ENCODE data around the gene CFAP57. TPM values are rescaled to one million over a fixed set of nuclear protein-coding genes. Genes with fewer than 3 reads are reported as not detected.

The CFAP57 gene
- total and polyA plus RNA-seq, 2 donors (not counting 1 experiment from before 2014, with no cell fraction given), result 0.07 to 0.44 TPM

DNA sequence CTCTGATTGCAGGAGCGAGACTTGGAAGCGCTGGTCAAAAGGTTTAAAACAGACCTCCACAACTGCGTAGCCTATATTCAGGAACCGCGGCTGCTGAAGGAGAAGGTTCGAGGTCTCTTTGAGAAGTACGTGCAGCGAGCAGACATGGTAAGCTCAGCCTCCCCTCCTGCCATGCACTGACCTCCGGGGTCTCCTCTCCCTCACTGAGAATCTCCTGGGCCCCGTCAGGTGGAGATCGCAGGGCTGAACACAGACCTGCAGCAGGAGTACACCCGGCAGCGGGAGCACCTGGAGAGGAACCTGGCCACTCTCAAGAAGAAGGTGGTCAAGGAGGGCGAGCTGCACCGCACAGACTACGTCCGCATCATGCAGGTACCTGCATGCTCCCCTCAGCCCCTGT is 62.1 kb downstream of the CFAP57 start:
- Mint-ChIP-seq H3K4me3 (no peak overlapping the region), H3K9me3 (ENCODE audit: insufficient read depth) (no peaks in the 10 kb centered on the region), H3K27me3 (peaks cover 4% of the 10 kb centered on the region), H3K27ac (no peak overlapping the region), H3K4me1 (peaks cover 19% of the 10 kb centered on the region)
- Histone ChIP-seq H3K4me2 (replicated peaks; ENCODE audit: low read depth, low read length, poor library complexity, severe bottlenecking) (no peak overlapping the region), H3K4me3 (ENCODE audit: control extremely low read depth in 1 of 5, extremely low read depth in 1 of 5, insufficient read depth in 1 of 5, low read depth in 2 of 5, low read length in 4 of 5) (no peak overlapping the region), H3K27ac (ENCODE audit: low read length in 2 of 2) (no peak overlapping the region), H3K9me3 (ENCODE audit: control extremely low read depth in 1 of 3, control insufficient read depth in 2 of 3, insufficient read depth in 1 of 3, low read length in 2 of 3) (no peaks in the 10 kb centered on the region), H4K20me1 (ENCODE audit: control insufficient read depth, insufficient read depth, low read length, poor library complexity, severe bottlenecking) (no peaks in the 10 kb centered on the region), H2AFZ (ENCODE audit: insufficient read depth, low read depth, low read length, poor library complexity, severe bottlenecking) (no peak overlapping the region), H3K9ac (ENCODE audit: low read length) (no peak overlapping the region), H3K36me3 (replicated peaks in 1 of 2; ENCODE audit: control extremely low read depth in 1 of 2, control insufficient read depth in 1 of 2, extremely low read depth in 1 of 2, insufficient read depth in 2 of 2, low read length in 1 of 2) (no peaks in the 10 kb centered on the region), H3K4me1 (ENCODE audit: control insufficient read depth in 2 of 2, insufficient read depth in 2 of 2, low read length in 2 of 2) (peaks cover 14 to 16% of the 10 kb centered on the region in 2 donors), H3K79me2 (ENCODE audit: control insufficient read depth, insufficient read depth, low read length) (no peaks in the 10 kb centered on the region), H3K27me3 (replicated peaks in 1 of 4; ENCODE audit: control extremely low read depth in 1 of 4, control insufficient read depth in 3 of 4, insufficient read depth in 4 of 4, low read length in 3 of 4) (no peaks in the 10 kb centered on the region)
- 96% methylated on average over 17 of the region's 17 CpGs for WGBS (ENCODE audit: insufficient coverage)
- ChIA-PET POLR2A (no interaction called here), CTCF (interaction anchor here (1.3 to 17.5 kb wide), 3 partner anchors 8 to 179 kb away, joined by 3 to 332 read pairs (median 3); no protein-coding TSS in a partner anchor)
- ATAC-seq (ENCODE audit: low read depth), result no peak
- TF ChIP-seq, protein P1, sequence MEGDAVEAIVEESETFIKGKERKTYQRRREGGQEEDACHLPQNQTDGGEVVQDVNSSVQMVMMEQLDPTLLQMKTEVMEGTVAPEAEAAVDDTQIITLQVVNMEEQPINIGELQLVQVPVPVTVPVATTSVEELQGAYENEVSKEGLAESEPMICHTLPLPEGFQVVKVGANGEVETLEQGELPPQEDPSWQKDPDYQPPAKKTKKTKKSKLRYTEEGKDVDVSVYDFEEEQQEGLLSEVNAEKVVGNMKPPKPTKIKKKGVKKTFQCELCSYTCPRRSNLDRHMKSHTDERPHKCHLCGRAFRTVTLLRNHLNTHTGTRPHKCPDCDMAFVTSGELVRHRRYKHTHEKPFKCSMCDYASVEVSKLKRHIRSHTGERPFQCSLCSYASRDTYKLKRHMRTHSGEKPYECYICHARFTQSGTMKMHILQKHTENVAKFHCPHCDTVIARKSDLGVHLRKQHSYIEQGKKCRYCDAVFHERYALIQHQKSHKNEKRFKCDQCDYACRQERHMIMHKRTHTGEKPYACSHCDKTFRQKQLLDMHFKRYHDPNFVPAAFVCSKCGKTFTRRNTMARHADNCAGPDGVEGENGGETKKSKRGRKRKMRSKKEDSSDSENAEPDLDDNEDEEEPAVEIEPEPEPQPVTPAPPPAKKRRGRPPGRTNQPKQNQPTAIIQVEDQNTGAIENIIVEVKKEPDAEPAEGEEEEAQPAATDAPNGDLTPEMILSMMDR (IDR thresholded peaks at IDR 0.05), result no peak
- no peak for TF ChIP-seq EZH2 (IDR thresholded peaks at IDR 0.05; ENCODE audit: borderline replicate concordance, insufficient read depth, low read depth, low read length, poor library complexity, severe bottlenecking)
- intact Hi-C loops (cut with micrococcal nuclease), result no loop called here
- DNase-seq, result no peak

DNA sequence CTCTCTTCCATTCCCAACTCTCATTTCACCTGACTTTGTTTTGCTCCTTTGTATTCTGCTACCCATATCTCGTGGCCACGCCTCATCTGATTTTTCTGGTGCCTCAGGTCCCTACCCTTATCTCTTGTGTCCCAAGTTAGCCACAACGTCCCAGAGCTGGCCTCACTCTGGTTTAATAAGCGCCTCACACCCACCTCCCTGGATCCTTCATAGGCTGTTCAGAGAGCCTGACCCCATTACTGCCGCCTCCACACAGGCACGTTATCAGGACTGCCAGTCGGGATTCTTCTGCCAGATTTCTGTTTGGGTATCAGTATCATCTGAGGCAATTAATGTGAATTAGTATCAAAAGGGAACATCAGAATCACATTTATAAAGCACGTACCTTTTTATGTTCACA is 62.9 kb downstream of the CFAP57 start:
- H3K4me3 Mint-ChIP-seq, result no peak overlapping the region
- H3K9me3 Mint-ChIP-seq (ENCODE audit: insufficient read depth), result no peaks in the 10 kb centered on the region
- no peaks in the 10 kb centered on the region for H3K79me2 ChIP-seq (ENCODE audit: control insufficient read depth, insufficient read depth, low read length)
- ATAC-seq (ENCODE audit: low read depth) (no peak), DNase-seq (no peak)
- no peak overlapping the region for H3K27ac ChIP-seq (ENCODE audit: low read length in 2 of 2)
- H3K4me3 ChIP-seq (ENCODE audit: control extremely low read depth in 1 of 5, extremely low read depth in 1 of 5, insufficient read depth in 1 of 5, low read depth in 2 of 5, low read length in 4 of 5), result no peak overlapping the region
- no peak for TF ChIP-seq EZH2 (IDR thresholded peaks at IDR 0.05; ENCODE audit: borderline replicate concordance, insufficient read depth, low read depth, low read length, poor library complexity, severe bottlenecking)
- TF ChIP-seq, protein P1 (IDR thresholded peaks at IDR 0.05), result no peak
- H3K27me3 Mint-ChIP-seq, result peaks cover 4% of the 10 kb centered on the region
- no peak overlapping the region for H3K4me2 ChIP-seq (replicated peaks; ENCODE audit: low read depth, low read length, poor library complexity, severe bottlenecking)
- H3K36me3 ChIP-seq (replicated peaks in 1 of 2; ENCODE audit: control extremely low read depth in 1 of 2, control insufficient read depth in 1 of 2, extremely low read depth in 1 of 2, insufficient read depth in 2 of 2, low read length in 1 of 2), result no peaks in the 10 kb centered on the region
- H3K9me3 ChIP-seq (ENCODE audit: control extremely low read depth in 1 of 3, control insufficient read depth in 2 of 3, insufficient read depth in 1 of 3, low read length in 2 of 3), result no peaks in the 10 kb centered on the region
- no peak overlapping the region for H2AFZ ChIP-seq (ENCODE audit: insufficient read depth, low read depth, low read length, poor library complexity, severe bottlenecking)
- H3K4me1 ChIP-seq (ENCODE audit: control insufficient read depth in 2 of 2, insufficient read depth in 2 of 2, low read length in 2 of 2), result peaks cover 21 to 24% of the 10 kb centered on the region in 2 donors
- H3K4me1 Mint-ChIP-seq, result peaks cover 27% of the 10 kb centered on the region
- no peak overlapping the region for H3K9ac ChIP-seq (ENCODE audit: low read length)
- ChIA-PET CTCF (interaction anchor here (1.4 to 17.5 kb wide), 2 partner anchors 9 to 178 kb away, joined by 3 to 332 read pairs; no protein-coding TSS in a partner anchor), POLR2A (no interaction called here)
- no peaks in the 10 kb centered on the region for H3K27me3 ChIP-seq (replicated peaks in 1 of 4; ENCODE audit: control extremely low read depth in 1 of 4, control insufficient read depth in 3 of 4, insufficient read depth in 4 of 4, low read length in 3 of 4)
- H4K20me1 ChIP-seq (ENCODE audit: control insufficient read depth, insufficient read depth, low read length, poor library complexity, severe bottlenecking), result no peaks in the 10 kb centered on the region
- intact Hi-C loops (cut with micrococcal nuclease), result no loop called here
- H3K27ac Mint-ChIP-seq, result no peak overlapping the region
- 88% methylated on average over 3 of the region's 8 CpGs for WGBS (ENCODE audit: insufficient coverage)
